Mesenchymal stem cell (in vitro differentiated cells and primary cell): ENCODE measurements around the gene APH1A.

Experiments used
- DNase-seq: peaks from one replicate; pipeline ENCODE4 v3.0.0-alpha.2; 2013
- H2AFZ ChIP-seq: one replicate; pipeline ENCODE4 v1.6.1; 2013; ENCODE audit warnings: low read depth, mild to moderate bottlenecking, control low read depth, inconsistent platforms, low read length, moderate library complexity
- H2AK5ac ChIP-seq: 2 replicates; pipeline ENCODE4 v1.6.1; 2013; ENCODE audit warnings: low read length, moderate library complexity, mild to moderate bottlenecking, inconsistent platforms; ENCODE audit not compliant: severe bottlenecking
- H2BK120ac ChIP-seq: one replicate; pipeline ENCODE4 v1.6.1; 2013; ENCODE audit warnings: low read depth, mild to moderate bottlenecking, inconsistent platforms, low read length, moderate library complexity
- H2BK12ac ChIP-seq, 2 experiments: one replicate each; pipeline ENCODE4 v1.6.1; 2013; ENCODE audit warnings: inconsistent platforms in 2 of 2, low read length in 2 of 2, mild to moderate bottlenecking in 2 of 2, moderate library complexity in 2 of 2, control low read depth in 1 of 2
- H2BK15ac ChIP-seq: one replicate; pipeline ENCODE4 v1.6.1; 2013; ENCODE audit warnings: mild to moderate bottlenecking, low read depth, inconsistent platforms; ENCODE audit not compliant: poor library complexity, severe bottlenecking
- H2BK5ac ChIP-seq: 2 replicates; pipeline ENCODE4 v1.6.1; 2013; ENCODE audit warnings: low read depth, mild to moderate bottlenecking, low read length, control low read depth, inconsistent platforms; ENCODE audit not compliant: poor library complexity, severe bottlenecking
- H3K14ac ChIP-seq, 2 experiments: one replicate each; pipeline ENCODE4 v1.6.1; 2013; ENCODE audit warnings: inconsistent platforms in 2 of 2, low read length in 2 of 2, control low read depth in 1 of 2, mild to moderate bottlenecking in 1 of 2, moderate library complexity in 1 of 2
- H3K18ac ChIP-seq, 2 experiments: one replicate each; pipeline ENCODE4 v1.6.1; 2013; ENCODE audit warnings: inconsistent platforms in 2 of 2, low read length in 2 of 2, control low read depth in 1 of 2, low read depth in 1 of 2, mild to moderate bottlenecking in 1 of 2
- H3K23ac ChIP-seq, 2 experiments: one replicate each; pipeline ENCODE4 v1.6.1; 2013; ENCODE audit warnings: inconsistent platforms in 2 of 2, low read length in 2 of 2, mild to moderate bottlenecking in 2 of 2, moderate library complexity in 2 of 2, control low read depth in 1 of 2
- H3K27ac ChIP-seq: 2 replicates; pipeline ENCODE4 v1.5.1; 2013; ENCODE audit warnings: mild to moderate bottlenecking, moderate library complexity, low read length, control low read depth, inconsistent platforms; ENCODE audit not compliant: poor library complexity, severe bottlenecking
- H3K27me3 ChIP-seq, 2 experiments: 2 replicates each; pipeline versions ENCODE4 v1.6.1 to v1.7.0; 2013; ENCODE audit warnings: low read length in 2 of 2, mild to moderate bottlenecking in 2 of 2, moderate library complexity in 2 of 2, control low read depth in 1 of 2, inconsistent platforms in 1 of 2; ENCODE audit not compliant: control insufficient read depth in 1 of 2, insufficient read depth in 1 of 2
- H3K36me3 ChIP-seq, 2 experiments: 2 replicates each; pipeline versions ENCODE4 v1.6.1 to v1.7.0; 2013; ENCODE audit warnings: low read length in 2 of 2, control low read depth in 1 of 2, inconsistent platforms in 1 of 2, low read depth in 1 of 2, mild to moderate bottlenecking in 1 of 2; ENCODE audit not compliant: insufficient read depth in 2 of 2, control insufficient read depth in 1 of 2
- H3K4ac ChIP-seq, 2 experiments: one replicate each; pipeline ENCODE4 v1.6.1; 2013; ENCODE audit warnings: inconsistent platforms in 2 of 2, low read length in 2 of 2, mild to moderate bottlenecking in 2 of 2, moderate library complexity in 2 of 2, control low read depth in 1 of 2, low read depth in 1 of 2
- H3K4me1 ChIP-seq: 2 replicates; pipeline ENCODE4 v1.6.1; 2013; ENCODE audit warnings: low read depth, low read length, control low read depth; ENCODE audit not compliant: control insufficient read depth, insufficient read depth
- H3K4me2 ChIP-seq: 2 replicates; pipeline ENCODE4 v1.6.1; 2013; ENCODE audit warnings: low read length, mild to moderate bottlenecking, inconsistent platforms; ENCODE audit not compliant: poor library complexity, severe bottlenecking
- H3K4me3 ChIP-seq, 2 experiments: 2 replicates each; pipeline versions ENCODE4 v1.5.1 to v1.7.0; 2013; ENCODE audit warnings: low read length in 2 of 2, mild to moderate bottlenecking in 2 of 2, control low read depth in 1 of 2, low read depth in 1 of 2; ENCODE audit not compliant: insufficient read depth in 1 of 2
- H3K79me1 ChIP-seq: replicated peaks from 2 replicates; pipeline ENCODE4 v1.6.1; 2013; ENCODE audit warnings: mild to moderate bottlenecking, control low read depth, low read length, inconsistent platforms; ENCODE audit not compliant: poor library complexity, severe bottlenecking
- H3K9ac ChIP-seq: 2 replicates; pipeline ENCODE4 v1.7.0; 2013; ENCODE audit warnings: mild to moderate bottlenecking, low read length, moderate library complexity
- H3K9me3 ChIP-seq: 2 replicates; pipeline ENCODE4 v1.7.0; 2013; ENCODE audit warnings: mild to moderate bottlenecking, low read length; ENCODE audit not compliant: control insufficient read depth
- H4K8ac ChIP-seq: one replicate; pipeline ENCODE4 v1.6.1; 2013; ENCODE audit warnings: inconsistent platforms, mild to moderate bottlenecking, low read length, moderate library complexity
- H4K91ac ChIP-seq: one replicate; pipeline ENCODE4 v1.6.1; 2013; ENCODE audit warnings: mild to moderate bottlenecking, low read length, inconsistent platforms
- WGBS: methylation state at CpG from one replicate; pipeline ENCODE4 v1.1.7; 2013; ENCODE audit warnings: mixed read lengths; 5-methylcytosine and 5-hydroxymethylcytosine counted together

Gene APH1A

GRCh38 chr1:150295476-150295875 is 26.7 kb upstream of the APH1A start:
- Histone ChIP-seq H3K4me2 (no peak overlapping the region), H2BK15ac (no peak overlapping the region), H2BK12ac (no peak overlapping the region), H3K9me3 (no peaks in the 10 kb centered on the region), H4K91ac (no peak overlapping the region), H3K4me1 (peaks cover 5% of the 10 kb centered on the region), H3K4me3 (no peak overlapping the region), H3K27me3 (no peaks in the 10 kb centered on the region), H3K36me3 (peaks cover 13 to 47% of the 10 kb centered on the region in 2 experiments), H3K4ac (no peak overlapping the region), H3K79me1 (peaks cover 16% of the 10 kb centered on the region), H3K27ac (no peak overlapping the region), H3K23ac (no peak overlapping the region), H3K14ac (no peak overlapping the region), H3K9ac (peak overlapping the region; percentile 25), H3K18ac (no peak overlapping the region), H4K8ac (no peak overlapping the region), H2BK120ac (no peak overlapping the region), H2BK5ac (no peak overlapping the region), H2AK5ac (no peak overlapping the region), H2AFZ (no peak overlapping the region)
- no peak for DNase-seq
- 93% methylated on average over 2 of the region's 2 CpGs for WGBS

GRCh38 chr1:150293433-150294253 is 24.8 kb upstream of the APH1A start, which contains the start of gene MRPS21:
TSS of gene MRPS21 (plus strand) at chr1:150293861. CDS start at chr1:150294367, 506 bp downstream.
- H3K79me1 ChIP-seq, result peaks cover 12% of the 10 kb centered on the region
- peak; percentile 90 for DNase-seq
- peak within 1 kb of the TSS in 1 of 2 experiments; percentile 41 for H3K18ac ChIP-seq
- H2AFZ ChIP-seq, result peak within 1 kb of the TSS; percentile 83
- H3K4me3 ChIP-seq, result peak within 1 kb of the TSS; percentile 72 to 99
- peak within 1 kb of the TSS; percentile 7 for H2AK5ac ChIP-seq
- H3K9me3 ChIP-seq, result no peaks in the 10 kb centered on the region
- H2BK12ac ChIP-seq, result no peak within 1 kb of the TSS
- 44% methylated on average over 29 of the region's 43 CpGs for WGBS
- H2BK5ac ChIP-seq, result no peak within 1 kb of the TSS
- peak within 1 kb of the TSS; percentile 90 for H3K4me2 ChIP-seq
- peaks cover 5% of the 10 kb centered on the region for H3K4me1 ChIP-seq
- no peak within 1 kb of the TSS for H3K4ac ChIP-seq
- H3K36me3 ChIP-seq, result peaks cover 9 to 34% of the 10 kb centered on the region in 2 experiments
- peak within 1 kb of the TSS; percentile 99 for H3K9ac ChIP-seq
- no peak within 1 kb of the TSS for H2BK120ac ChIP-seq
- H3K14ac ChIP-seq, result peak within 1 kb of the TSS in 1 of 2 experiments; percentile 44
- no peak within 1 kb of the TSS for H4K91ac ChIP-seq
- no peak within 1 kb of the TSS for H2BK15ac ChIP-seq
- H3K27ac ChIP-seq, result peak within 1 kb of the TSS; percentile 15
- H3K27me3 ChIP-seq, result no peaks in the 10 kb centered on the region
- H3K23ac ChIP-seq, result no peak within 1 kb of the TSS
- H4K8ac ChIP-seq, result peak within 1 kb of the TSS; percentile 66

GRCh38 chr1:150288822-150289221 is 20.0 kb upstream of the APH1A start:
- Histone ChIP-seq H3K4me1 (no peaks in the 10 kb centered on the region), H3K36me3 (peaks cover 5 to 42% of the 10 kb centered on the region in 2 experiments), H3K27me3 (peaks cover 0 to 7% of the 10 kb centered on the region in 2 experiments), H2BK5ac (no peak overlapping the region), H3K4me2 (no peak overlapping the region), H4K91ac (no peak overlapping the region), H3K79me1 (peaks cover under 1% of the 10 kb centered on the region), H3K9ac (no peak overlapping the region), H3K14ac (no peak overlapping the region), H3K27ac (no peak overlapping the region), H2AFZ (no peak overlapping the region), H2BK15ac (no peak overlapping the region), H3K18ac (no peak overlapping the region), H2BK12ac (no peak overlapping the region), H3K9me3 (no peaks in the 10 kb centered on the region), H3K23ac (no peak overlapping the region), H4K8ac (no peak overlapping the region), H3K4ac (no peak overlapping the region), H2BK120ac (no peak overlapping the region), H2AK5ac (no peak overlapping the region), H3K4me3 (no peak overlapping the region)
- WGBS, result 92% methylated on average over 4 of the region's 4 CpGs
- no peak for DNase-seq

- Histone ChIP-seq H2AK5ac (no peak overlapping the region), H2BK15ac (no peak overlapping the region), H3K14ac (no peak overlapping the region), H4K8ac (no peak overlapping the region), H3K4me3 (no peak overlapping the region), H2BK120ac (no peak overlapping the region), H3K4me1 (no peaks in the 10 kb centered on the region), H3K36me3 (peaks cover 5 to 42% of the 10 kb centered on the region in 2 experiments), H3K18ac (no peak overlapping the region), H3K4me2 (no peak overlapping the region), H3K27ac (no peak overlapping the region), H2AFZ (no peak overlapping the region), H3K27me3 (peaks cover 0 to 7% of the 10 kb centered on the region in 2 experiments), H3K23ac (no peak overlapping the region), H3K79me1 (no peaks in the 10 kb centered on the region), H3K9ac (no peak overlapping the region), H3K9me3 (no peaks in the 10 kb centered on the region), H4K91ac (no peak overlapping the region), H3K4ac (no peak overlapping the region), H2BK5ac (no peak overlapping the region), H2BK12ac (no peak overlapping the region)
- WGBS, result 80% methylated on average over 1 of the region's 1 CpG
- DNase-seq, result no peak
Observed at GRCh38 chr1:150288382-150288781, 19.6 kb upstream of the APH1A start.
